Thoracic aorta (tissue), 2 donors: ENCODE measurements around the gene ACOT2. TPM values are rescaled to one million over a fixed set of nuclear protein-coding genes. Genes with fewer than 3 reads are reported as not detected.
"Not testable (repeated sequence)": the region's sequence is repeated elsewhere in the genome, so short reads cannot be mapped to it uniquely, and the experiment has no call there.

Experiments used
- ATAC-seq: fragments of 150-250 bp; one replicate; pipeline ENCODE4 v1.8.0; 2017; ENCODE audit warnings: low read depth; ENCODE audit not compliant: insufficient number of reproducible peaks, low FRiP score
- DNase-seq: peaks from one replicate; pipeline ENCODE4 v3.0.0-alpha.2; 2020; ENCODE audit warnings: low spot score
- H3K27ac ChIP-seq, 2 donors: fragments of 200-600 bp; sonication (generic); 1 replicate in 1 of 2; 2 replicates in 1 of 2; pipeline ENCODE4 v1.5.1; 2016; ENCODE audit warnings: mild to moderate bottlenecking in 2 of 2, moderate library complexity in 2 of 2
- H3K27me3 ChIP-seq: fragments of 200-600 bp; sonication (generic); replicated peaks from 2 replicates; pipeline ENCODE4 v1.6.0; 2016; ENCODE audit warnings: mild to moderate bottlenecking; ENCODE audit not compliant: insufficient read depth
- H3K36me3 ChIP-seq: fragments of 200-600 bp; sonication (generic); one replicate; pipeline ENCODE4 v1.5.1; 2016
- H3K4me1 ChIP-seq, 2 donors: fragments of 200-600 bp; sonication (generic); 1 replicate in 1 of 2; 2 replicates in 1 of 2; pipeline versions ENCODE4 v1.5.1 to v1.6.0; 2016; ENCODE audit warnings: low read depth in 2 of 2, mild to moderate bottlenecking in 1 of 2; ENCODE audit not compliant: control insufficient read depth in 1 of 2
- H3K4me3 ChIP-seq: fragments of 200-600 bp; sonication (generic); 2 replicates; pipeline ENCODE4 v1.5.1; 2016; ENCODE audit warnings: mild to moderate bottlenecking
- H3K9me3 ChIP-seq: fragments of 200-600 bp; sonication (generic); 2 replicates; pipeline ENCODE4 v1.5.1; 2016
- CTCF ChIP-seq: fragments of 200-600 bp; sonication (generic); IDR thresholded peaks from one replicate; pipeline ENCODE4 v1.5.1; 2019; ENCODE audit warnings: antibody characterized with exemption
- total RNA-seq, 2 donors: library from RNA; depleted of rRNA; stranded (reverse); fragments of >200 nt; gene quantifications; one replicate each; pipeline versions ENCODE4 v1.1.0 to v1.2.3, GENCODE V29; 2016

ACOT2 gene
- total RNA-seq, 2 donors from 2014 or later, result 14.0 to 44.5 TPM

- Histone ChIP-seq H3K4me1 (no peaks in the 10 kb centered on the region), H3K4me3 (no peak overlapping the region), H3K27ac (no peak overlapping the region), H3K27me3 (no peaks in the 10 kb centered on the region), H3K36me3 (no peaks in the 10 kb centered on the region), H3K9me3 (no peaks in the 10 kb centered on the region)
- TF ChIP-seq CTCF, result no peak
- ATAC-seq (no peak), DNase-seq (no peak)
Measured at GRCh38 chr14:73576391-73576790, 7.4 kb downstream of the ACOT2 start.

- ATAC-seq, result not testable (repeated sequence)
Measured at GRCh38 chr14:73577214-73577613, 8.2 kb downstream of the ACOT2 start.

GRCh38 chr14:73582102-73582979 lies 13.3 kb downstream of the ACOT2 start:
- not testable (repeated sequence) for DNase-seq, H3K4me1 ChIP-seq, H3K36me3 ChIP-seq, H3K9me3 ChIP-seq, H3K4me3 ChIP-seq, H3K27ac ChIP-seq, H3K27me3 ChIP-seq, ATAC-seq

More at GRCh38 chr14:73577214-73577613, 8.2 kb downstream of the ACOT2 start:
- not testable (repeated sequence) for H3K27ac ChIP-seq, H3K4me1 ChIP-seq, H3K4me3 ChIP-seq, H3K27me3 ChIP-seq, DNase-seq, H3K36me3 ChIP-seq, H3K9me3 ChIP-seq

- Histone ChIP-seq H3K27ac (no peak overlapping the region), H3K4me3 (no peak overlapping the region), H3K27me3 (no peaks in the 10 kb centered on the region), H3K9me3 (no peaks in the 10 kb centered on the region), H3K4me1 (peaks cover 0 to 12% of the 10 kb centered on the region in 2 donors), H3K36me3 (no peaks in the 10 kb centered on the region)
- no peak for TF ChIP-seq CTCF
- ATAC-seq (no peak), DNase-seq (no peak)
Measured at GRCh38 chr14:73588695-73589094, 19.7 kb downstream of the ACOT2 start.

- Histone ChIP-seq H3K4me1 (peaks cover 0 to 12% of the 10 kb centered on the region in 2 donors), H3K9me3 (no peaks in the 10 kb centered on the region), H3K27ac (no peak overlapping the region), H3K4me3 (no peak overlapping the region), H3K36me3 (no peaks in the 10 kb centered on the region), H3K27me3 (no peaks in the 10 kb centered on the region)
- TF ChIP-seq CTCF, result no peak
- DNase-seq, result no peak
- no peak for ATAC-seq
Measured at GRCh38 chr14:73589116-73589515, 20.1 kb downstream of the ACOT2 start.

GRCh38 chr14:73590673-73591004 lies 21.6 kb downstream of the ACOT2 start:
- H3K4me3 ChIP-seq, DNase-seq, H3K27me3 ChIP-seq, H3K9me3 ChIP-seq, ATAC-seq, H3K27ac ChIP-seq, H3K36me3 ChIP-seq: not testable (repeated sequence)
- H3K4me1 ChIP-seq, result peaks cover 0 to 12% of the 10 kb centered on the region in 2 donors
